ENCODE measurements around the gene ARHGDIG. TPM values are rescaled to one million over a fixed set of nuclear protein-coding genes. Genes with fewer than 3 reads are reported as not detected.
A peak's percentile ranks its signal among the peaks of the same experiment; 100 is the strongest.

ARHGDIG gene
- total RNA-seq, 1 experiment from 2014 or later: not detected

- no peaks in the 10 kb centered on the region for H3K9me3 Mint-ChIP-seq (ENCODE audit: unreplicated experiment)
- intact Hi-C loops (cut with micrococcal nuclease): no loop called here
- H3K27ac Mint-ChIP-seq (ENCODE audit: low read depth, unreplicated experiment): no peak overlapping the region
- TF ChIP-seq CTCF (IDR thresholded peaks at IDR 0.05; ENCODE audit: unreplicated experiment): no peak
- ChIA-PET CTCF (no interaction called here), POLR2A (no interaction called here)
- DNase-seq (ENCODE audit: unreplicated experiment): no peak
- no peaks in the 10 kb centered on the region for H3K27me3 Mint-ChIP-seq (ENCODE audit: insufficient read depth, unreplicated experiment)
- H3K4me3 Mint-ChIP-seq (ENCODE audit: unreplicated experiment): no peak overlapping the region
- peaks cover 9% of the 10 kb centered on the region for H3K36me3 Mint-ChIP-seq (ENCODE audit: insufficient read depth, unreplicated experiment)
- no TSS peak for BruUV-seq (replicated peaks)
- no peaks in the 10 kb centered on the region for H3K4me1 Mint-ChIP-seq (ENCODE audit: insufficient read depth, unreplicated experiment)
Observed at GRCh38 chr16:285146-286055, 5.0 kb downstream of the ARHGDIG start.

GRCh38 chr16:286491-287297 lies 6.3 kb downstream of the ARHGDIG start:
- no peak overlapping the region for H3K4me3 Mint-ChIP-seq (ENCODE audit: unreplicated experiment)
- H3K36me3 Mint-ChIP-seq (ENCODE audit: insufficient read depth, unreplicated experiment): peaks cover 20% of the 10 kb centered on the region
- BruUV-seq (replicated peaks): no TSS peak
- no peaks in the 10 kb centered on the region for H3K27me3 Mint-ChIP-seq (ENCODE audit: insufficient read depth, unreplicated experiment)
- POLR2A ChIA-PET: no interaction called here
- CTCF ChIA-PET: interaction anchor here (0.5 kb wide), 1 partner anchor 87 kb away, joined by 5 read pairs; no protein-coding TSS in a partner anchor
- H3K9me3 Mint-ChIP-seq (ENCODE audit: unreplicated experiment): no peaks in the 10 kb centered on the region
- intact Hi-C loops (cut with micrococcal nuclease): no loop called here
- TF ChIP-seq CTCF (IDR thresholded peaks at IDR 0.05; ENCODE audit: unreplicated experiment): no peak
- DNase-seq (ENCODE audit: unreplicated experiment): no peak
- no peaks in the 10 kb centered on the region for H3K4me1 Mint-ChIP-seq (ENCODE audit: insufficient read depth, unreplicated experiment)
- H3K27ac Mint-ChIP-seq (ENCODE audit: low read depth, unreplicated experiment): no peak overlapping the region

- ChIA-PET CTCF (no interaction called here), POLR2A (no interaction called here)
- Mint-ChIP-seq H3K9me3 (ENCODE audit: unreplicated experiment) (no peaks in the 10 kb centered on the region), H3K27ac (ENCODE audit: low read depth, unreplicated experiment) (no peak overlapping the region), H3K27me3 (ENCODE audit: insufficient read depth, unreplicated experiment) (no peaks in the 10 kb centered on the region), H3K36me3 (ENCODE audit: insufficient read depth, unreplicated experiment) (peaks cover 22% of the 10 kb centered on the region), H3K4me1 (ENCODE audit: insufficient read depth, unreplicated experiment) (no peaks in the 10 kb centered on the region), H3K4me3 (ENCODE audit: unreplicated experiment) (no peak overlapping the region)
- no peak for TF ChIP-seq CTCF (IDR thresholded peaks at IDR 0.05; ENCODE audit: unreplicated experiment)
- TSS peak; percentile 76 for BruUV-seq (replicated peaks)
- DNase-seq (ENCODE audit: unreplicated experiment): no peak
- intact Hi-C loops (cut with micrococcal nuclease): no loop called here
Observed at GRCh38 chr16:287298-287811, 7.0 kb downstream of the ARHGDIG start.
